Upper lobe of right lung (tissue), 1 donor: ENCODE measurements around the gene TEF. TPM values are rescaled to one million over a fixed set of nuclear protein-coding genes. Genes with fewer than 3 reads are reported as not detected.

Experiments
- ATAC-seq: fragments of 200-7000 bp; cut with Tn5 transposase; one replicate; pipeline ENCODE4 v1.9.1; 2020; ENCODE audit warnings: mild to moderate bottlenecking, moderate library complexity
- DNase-seq: peaks from one replicate; pipeline ENCODE4 v3.0.0-alpha.2; 2020
- H3K27ac ChIP-seq: fragments of 200-600 bp; one replicate; pipeline ENCODE4 v1.8.0; 2022
- H3K27me3 ChIP-seq: fragments of 200-600 bp; one replicate; pipeline ENCODE4 v1.8.0; 2022; ENCODE audit warnings: mild to moderate bottlenecking
- H3K36me3 ChIP-seq: fragments of 200-600 bp; one replicate; pipeline ENCODE4 v1.8.0; 2022
- H3K4me1 ChIP-seq: fragments of 200-600 bp; one replicate; pipeline ENCODE4 v1.8.0; 2022
- H3K4me3 ChIP-seq: fragments of 200-600 bp; one replicate; pipeline ENCODE4 v1.8.0; 2022; ENCODE audit warnings: mild to moderate bottlenecking
- H3K9me3 ChIP-seq: fragments of 200-600 bp; one replicate; pipeline ENCODE4 v1.8.0; 2022
- CTCF ChIP-seq: fragments of 200-600 bp; IDR thresholded peaks from one replicate; pipeline ENCODE4 v1.8.0; 2022; ENCODE audit warnings: antibody characterized with exemption
- intact Hi-C: fragments of 100-400 bp; cut with DNase I; formaldehyde crosslinking; loops from one replicate; pipeline ENCODE4 v1.11.0; 2022
- total RNA-seq: library from RNA; stranded (reverse); fragmentation: NEBNext Ultra II Directional; extraction: Animal tissue kit (Norgen Biotek cat#: 25700); gene quantifications from one replicate; pipeline ENCODE4 v1.2.1, GENCODE V29; 2021
- donor health status: DM: no; HTN: yes; CAD: no; lungs with severe emphysema.

TEF gene
- total RNA-seq, 1 donor from 2014 or later = 45.6 TPM

- ATAC-seq (no peak), DNase-seq (no peak)
- H3K27me3 ChIP-seq = no peaks in the 10 kb centered on the region
- no peak overlapping the region for H3K4me3 ChIP-seq
- H3K4me1 ChIP-seq = peaks cover 11% of the 10 kb centered on the region
- no peaks in the 10 kb centered on the region for H3K9me3 ChIP-seq
- H3K36me3 ChIP-seq = peaks cover 10% of the 10 kb centered on the region
- H3K27ac ChIP-seq = no peak overlapping the region
- no peak for TF ChIP-seq CTCF
- intact Hi-C loops = no loop called here
Observed at GRCh38 chr22:41362615-41363014, 19.1 kb upstream of the TEF start.

DNA sequence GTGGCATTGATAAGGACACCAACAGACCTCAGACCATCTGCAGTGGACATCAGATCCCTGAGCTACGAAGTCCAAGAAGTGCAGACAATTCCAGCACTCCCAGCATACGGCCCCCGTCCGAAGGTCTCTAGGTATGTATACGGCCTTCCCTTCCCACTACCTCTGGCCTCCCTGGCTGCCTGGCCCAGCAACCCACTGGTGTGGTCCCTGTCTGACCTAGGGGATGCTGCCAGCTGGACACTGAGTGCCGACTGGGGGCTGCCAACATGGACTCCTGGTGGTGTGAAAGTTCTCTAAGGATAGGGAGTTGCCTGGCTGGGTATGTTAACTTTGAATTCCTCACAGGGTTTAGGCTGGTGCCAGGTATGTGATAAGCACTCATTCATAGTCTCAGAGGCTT lies 17.5 kb upstream of the TEF start:
- Histone ChIP-seq H3K4me1 (peaks cover 12% of the 10 kb centered on the region), H3K9me3 (no peaks in the 10 kb centered on the region), H3K36me3 (no peaks in the 10 kb centered on the region), H3K27ac (no peak overlapping the region), H3K27me3 (no peaks in the 10 kb centered on the region), H3K4me3 (no peak overlapping the region)
- ATAC-seq = no peak
- intact Hi-C loops = no loop called here
- no peak for DNase-seq
- no peak for TF ChIP-seq CTCF

DNA sequence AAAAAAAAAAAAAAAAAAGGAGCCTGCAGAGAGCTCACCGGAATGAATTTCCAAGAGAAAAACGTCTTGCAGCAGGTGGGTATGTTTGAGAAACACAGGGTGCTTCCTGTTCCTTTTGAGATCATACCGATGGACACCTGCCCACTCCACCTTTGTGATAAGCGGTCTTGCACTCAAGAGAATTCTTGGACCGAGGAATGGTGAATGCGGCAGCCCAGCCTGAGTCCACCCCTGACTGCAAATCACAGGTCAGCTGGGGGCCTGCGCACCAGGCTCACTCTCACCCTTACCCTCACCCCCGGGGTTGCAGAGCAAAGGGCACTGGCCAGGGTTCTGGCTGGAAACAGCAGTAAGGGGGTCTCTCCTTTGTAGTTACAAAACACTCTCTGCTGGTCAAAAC lies 16.8 kb upstream of the TEF start:
- Histone ChIP-seq H3K4me1 (peaks cover 12% of the 10 kb centered on the region), H3K36me3 (no peaks in the 10 kb centered on the region), H3K4me3 (no peak overlapping the region), H3K9me3 (no peaks in the 10 kb centered on the region), H3K27me3 (no peaks in the 10 kb centered on the region), H3K27ac (peak overlapping the region; percentile 24)
- no peak for ATAC-seq
- intact Hi-C loops = no loop called here
- DNase-seq = no peak
- TF ChIP-seq CTCF = no peak

DNA sequence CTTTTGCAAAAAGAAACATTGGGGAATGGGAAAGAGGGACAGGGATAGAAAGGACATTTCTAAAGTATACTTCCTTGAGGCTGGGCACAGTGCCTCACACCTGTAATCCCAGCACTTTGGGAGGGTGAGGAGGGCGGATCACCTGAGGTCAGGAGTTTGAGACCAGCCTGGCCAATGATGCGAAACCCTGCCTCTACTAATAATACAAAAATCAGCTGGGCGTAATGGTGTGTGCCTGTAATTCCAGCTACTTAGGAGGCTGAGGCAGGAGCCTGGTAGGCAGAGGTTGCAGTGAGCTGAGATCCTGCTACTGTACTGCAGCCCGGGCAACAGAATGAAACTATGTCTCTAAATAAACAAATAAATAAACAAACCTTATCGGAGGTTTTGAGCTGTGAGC lies 16.3 kb upstream of the TEF start:
- DNase-seq = no peak
- Histone ChIP-seq H3K4me1 (peaks cover 12% of the 10 kb centered on the region), H3K36me3 (no peaks in the 10 kb centered on the region), H3K4me3 (no peak overlapping the region), H3K9me3 (no peaks in the 10 kb centered on the region), H3K27me3 (no peaks in the 10 kb centered on the region), H3K27ac (peak overlapping the region; percentile 24)
- intact Hi-C loops = no loop called here
- TF ChIP-seq CTCF = no peak
- no peak for ATAC-seq

DNA sequence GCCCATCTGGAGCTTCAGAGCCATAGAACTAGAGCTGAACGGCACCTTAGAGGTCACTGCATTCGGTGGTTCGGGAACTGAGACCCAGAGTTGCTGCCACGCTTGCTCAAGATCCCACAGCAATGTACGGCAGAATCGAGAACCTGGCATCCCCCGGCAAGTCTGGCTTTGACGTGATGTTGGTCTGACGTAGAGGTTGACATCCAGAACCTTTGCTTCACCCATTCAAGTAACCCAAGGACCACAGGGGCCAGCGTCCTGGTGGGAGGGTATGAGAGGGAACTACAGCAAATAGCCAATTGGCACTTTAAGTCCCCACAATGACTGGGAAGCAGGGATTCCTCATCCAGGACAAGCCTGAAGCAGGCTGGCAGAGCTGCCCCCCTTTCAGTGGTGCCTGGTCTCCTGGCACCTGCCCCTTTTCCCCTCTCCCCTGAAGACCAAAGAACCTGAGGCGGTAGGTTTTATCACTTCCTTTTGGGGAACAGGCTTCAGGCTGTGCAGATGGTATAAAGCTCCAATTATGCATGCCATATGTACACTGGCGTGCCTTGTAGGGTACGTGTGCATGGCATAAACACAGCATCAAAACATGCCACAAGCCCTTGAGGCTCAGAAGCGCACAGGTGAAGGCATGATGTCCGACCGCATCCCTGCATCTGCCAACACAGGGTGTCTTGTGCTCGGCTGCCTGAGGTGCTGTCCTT lies 15.3 kb upstream of the TEF start:
- no peaks in the 10 kb centered on the region for H3K36me3 ChIP-seq
- DNase-seq = no peak
- H3K9me3 ChIP-seq = no peaks in the 10 kb centered on the region
- intact Hi-C loops = no loop called here
- H3K4me1 ChIP-seq = peaks cover 12% of the 10 kb centered on the region
- H3K4me3 ChIP-seq = peak overlapping the region; percentile 58
- no peaks in the 10 kb centered on the region for H3K27me3 ChIP-seq
- TF ChIP-seq CTCF = no peak
- ATAC-seq = no peak
- H3K27ac ChIP-seq = peak overlapping the region; percentile 61
